Bone marrow (tissue), 2 donors: Measurements from ENCODE around the gene DCP1A.

ENCODE experiments used
- DNase-seq, 2 donors: peaks; one replicate each; lab custom pipeline; 2025; lab: John Stamatoyannopoulos, UW

Gene DCP1A

GRCh38 chr3:53244271-53244670 lies 103.1 kb downstream of the DCP1A start:
- DNase-seq, result no peak

GRCh38 chr3:53243785-53244184 lies 103.6 kb downstream of the DCP1A start:
- DNase-seq, result no peak

DNA sequence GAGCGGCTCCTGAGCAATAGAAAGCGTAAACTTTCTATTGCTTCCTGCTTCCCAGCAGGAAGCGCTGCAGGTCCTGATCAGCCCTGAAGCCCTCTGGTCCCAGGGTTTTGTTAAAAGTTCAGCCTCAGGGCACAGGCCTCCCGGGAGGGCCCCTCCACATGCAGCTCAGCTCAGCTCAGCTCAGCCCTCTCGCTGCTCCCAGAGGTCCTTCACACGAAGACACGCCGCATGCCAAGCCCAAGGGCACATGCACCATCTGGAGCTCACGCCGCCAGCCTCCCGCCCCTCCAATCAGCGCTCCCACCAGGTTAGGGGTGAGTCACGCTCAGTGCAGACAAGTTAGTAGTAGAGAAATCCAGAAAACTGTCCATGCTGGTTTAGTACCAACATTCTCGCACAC lies 104.2 kb downstream of the DCP1A start:
- no peak for DNase-seq

GRCh38 chr3:53242642-53243041 lies 104.7 kb downstream of the DCP1A start:
- no peak for DNase-seq

DNA sequence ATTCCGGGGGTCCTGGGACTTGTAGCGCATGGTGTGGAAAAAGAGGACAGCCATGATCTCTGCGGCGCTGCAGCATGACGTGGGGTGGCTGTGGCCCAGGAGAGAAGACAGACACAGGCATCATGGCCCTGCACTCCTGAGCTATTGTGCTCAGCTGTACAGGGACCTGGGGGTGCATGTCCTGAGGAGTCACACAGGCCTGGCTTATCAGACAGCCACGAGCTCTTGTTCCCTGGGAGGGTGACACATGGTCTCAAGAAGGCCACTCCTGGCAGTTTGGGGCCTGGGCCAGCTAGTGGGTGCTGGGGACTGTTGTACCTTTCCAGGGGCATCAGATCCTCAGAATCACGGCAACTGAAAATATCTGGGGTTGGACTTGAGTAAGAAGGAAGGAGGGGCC lies 105.2 kb downstream of the DCP1A start:
- DNase-seq, result no peak

- DNase-seq, result no peak
Measured at GRCh38 chr3:53240989-53241972, 106.1 kb downstream of the DCP1A start.

- no peak for DNase-seq
Measured at GRCh38 chr3:53239800-53240199, 107.5 kb downstream of the DCP1A start.

GRCh38 chr3:53238886-53239285 lies 108.5 kb downstream of the DCP1A start:
- no peak for DNase-seq

DNA sequence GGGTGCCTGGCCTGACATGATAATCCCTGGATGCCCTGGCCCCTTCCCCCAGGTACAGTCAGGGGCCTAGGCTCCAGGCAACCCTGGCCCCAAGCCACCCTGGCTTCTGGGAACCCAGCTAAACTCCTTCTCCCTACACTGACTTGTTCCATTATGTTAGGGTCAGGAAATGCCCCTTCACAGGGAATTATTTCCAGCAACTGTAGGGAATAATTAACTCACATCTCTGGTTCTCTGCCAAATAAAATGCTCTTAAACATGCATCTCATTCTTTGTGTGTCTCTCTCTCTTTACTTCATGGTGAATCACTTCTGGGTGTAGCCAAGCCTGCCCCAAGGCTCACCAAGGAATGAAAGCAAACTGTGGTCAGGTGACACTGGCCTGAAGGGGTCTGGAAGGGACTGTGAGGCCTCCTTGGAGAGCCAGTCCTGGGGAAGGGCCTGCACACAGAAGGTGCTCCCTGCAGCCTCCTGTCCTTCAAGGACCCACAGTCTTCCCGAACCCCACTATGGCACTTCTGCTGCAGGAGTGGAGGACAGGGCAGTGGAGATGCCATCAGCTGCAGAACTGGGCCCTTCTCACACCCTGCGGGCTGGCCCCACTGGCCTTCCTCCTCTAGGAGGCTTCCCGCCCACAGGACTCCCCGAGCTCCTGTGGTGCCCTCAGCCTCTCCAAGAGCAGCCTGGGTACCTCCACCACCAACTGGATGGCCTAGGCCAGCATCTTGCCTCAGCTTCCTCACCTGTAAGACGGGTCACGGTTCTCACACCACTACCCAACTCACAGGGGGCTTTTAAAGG lies 109.1 kb downstream of the DCP1A start:
- no peak for DNase-seq

DNA sequence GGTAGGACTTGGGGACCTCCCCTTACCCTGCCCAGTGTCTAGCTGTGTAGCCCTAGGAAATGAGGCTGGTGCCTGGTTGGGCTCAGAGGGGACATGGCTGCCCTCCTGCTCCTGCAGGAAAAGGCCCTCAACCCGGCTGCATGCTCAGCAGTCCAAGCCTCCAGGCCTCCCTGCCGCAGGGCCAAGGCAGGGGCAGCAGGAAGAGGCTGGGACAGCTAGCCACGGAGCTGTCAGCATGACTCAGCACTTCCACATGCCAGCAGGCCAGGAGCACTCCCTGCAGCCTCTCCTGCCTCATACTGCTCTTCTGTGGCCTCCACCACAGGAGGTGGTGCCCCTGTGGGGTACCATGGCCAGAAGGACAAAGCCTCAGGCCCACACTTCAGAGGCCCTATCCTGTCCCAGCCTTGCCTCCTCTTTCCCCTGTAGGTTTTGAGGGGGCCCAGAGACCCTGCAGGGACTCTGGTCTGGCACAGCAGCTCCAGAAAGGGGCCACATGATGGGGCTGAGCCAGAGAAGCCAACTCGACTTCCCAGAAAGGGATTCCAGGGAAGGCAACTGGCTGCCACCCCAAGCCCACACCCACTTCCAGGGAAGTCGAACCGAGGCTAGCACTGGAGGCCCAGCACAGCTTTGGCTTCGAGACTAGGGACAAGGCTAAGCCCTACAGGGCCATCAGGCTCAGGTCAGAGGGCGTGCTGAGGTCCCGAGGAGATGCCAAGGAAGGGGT lies 111.1 kb downstream of the DCP1A start:
- peak; percentile 26 to 39 for DNase-seq

- DNase-seq, result no peak
Measured at GRCh38 chr3:53235545-53235944, 111.8 kb downstream of the DCP1A start.

DNA sequence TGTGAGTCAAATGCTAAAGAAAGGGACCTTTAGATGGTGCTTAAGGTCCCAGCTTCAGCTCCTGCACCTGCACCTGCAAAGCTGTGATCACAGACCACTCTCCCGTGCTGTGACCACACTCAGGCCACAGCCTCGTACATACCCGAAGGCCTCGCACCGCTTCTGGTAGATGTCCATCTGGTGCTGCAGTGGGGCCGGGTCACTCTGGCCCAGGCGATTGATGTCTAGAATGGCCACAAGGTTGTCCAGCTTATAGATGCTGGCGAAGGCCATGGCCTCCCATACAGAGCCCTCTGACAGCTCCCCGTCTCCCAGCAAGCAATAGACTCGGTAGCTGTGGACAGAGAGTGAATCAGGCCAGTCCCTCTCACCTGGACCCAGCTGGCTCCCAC lies 112.5 kb downstream of the DCP1A start:
- no peak for DNase-seq

- no peak for DNase-seq
Measured at GRCh38 chr3:53234130-53234840, 113.1 kb downstream of the DCP1A start.
